ENCODE measurements around the gene XAGE1A. TPM values are rescaled to one million over a fixed set of nuclear protein-coding genes. Genes with fewer than 3 reads are reported as not detected.
"Not testable (repeated sequence)": the region's sequence is repeated elsewhere in the genome, so short reads cannot be mapped to it uniquely, and the experiment has no call there.

XAGE1A gene
- not detected for total RNA-seq

GRCh38 chrX:52495545-52496418 lies at the start of gene XAGE1A:
Gene XAGE1A (plus strand): TSS chrX:52495808. CDS start chrX:52497362, 1,554 bp downstream.
- H3K27me3 ChIP-seq (replicated peaks; ENCODE audit: insufficient read depth); H3K4me3 ChIP-seq; H3K9me3 ChIP-seq; H3K4me1 ChIP-seq (ENCODE audit: control insufficient read depth in 1 of 2, low read depth in 2 of 2); ATAC-seq (ENCODE audit: insufficient number of reproducible peaks, low FRiP score, low read depth); DNase-seq (ENCODE audit: low spot score); H3K27ac ChIP-seq; H3K36me3 ChIP-seq: not testable (repeated sequence)

- H3K9me3 ChIP-seq; DNase-seq (ENCODE audit: low spot score); H3K4me3 ChIP-seq; H3K4me1 ChIP-seq (ENCODE audit: control insufficient read depth in 1 of 2, low read depth in 2 of 2); H3K27me3 ChIP-seq (replicated peaks; ENCODE audit: insufficient read depth); H3K36me3 ChIP-seq; H3K27ac ChIP-seq; ATAC-seq (ENCODE audit: insufficient number of reproducible peaks, low FRiP score, low read depth): not testable (repeated sequence)
Observed at GRCh38 chrX:52452031-52452430, 43.6 kb upstream of the XAGE1A start.

DNA sequence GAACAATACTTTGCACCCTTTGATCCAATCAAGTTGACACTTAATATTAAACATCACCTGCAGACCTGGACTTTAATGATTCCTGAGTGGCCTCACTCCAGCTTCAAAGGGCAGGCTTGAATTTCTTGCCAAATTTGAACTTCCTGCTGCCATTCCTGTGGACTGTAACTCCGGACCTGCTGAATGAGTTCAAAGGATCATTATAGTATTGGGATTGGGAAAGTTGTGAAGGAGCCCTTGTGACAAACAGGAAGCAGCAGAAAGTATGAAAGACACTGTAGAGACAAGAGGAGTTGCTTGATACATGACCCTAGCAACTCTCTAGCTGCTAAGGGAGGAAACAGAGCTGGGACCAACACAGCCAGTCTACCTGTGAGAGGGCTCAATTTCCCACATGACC lies 24.3 kb upstream of the XAGE1A start:
- H3K27ac ChIP-seq; ATAC-seq (ENCODE audit: insufficient number of reproducible peaks, low FRiP score, low read depth); DNase-seq (ENCODE audit: low spot score); H3K4me1 ChIP-seq (ENCODE audit: control insufficient read depth in 1 of 2, low read depth in 2 of 2); H3K36me3 ChIP-seq; H3K27me3 ChIP-seq (replicated peaks; ENCODE audit: insufficient read depth); H3K4me3 ChIP-seq; H3K9me3 ChIP-seq: not testable (repeated sequence)

GRCh38 chrX:52496419-52496772 lies 788 bp downstream of the XAGE1A start:
- not testable (repeated sequence) for H3K4me1 ChIP-seq (ENCODE audit: control insufficient read depth in 1 of 2, low read depth in 2 of 2); H3K9me3 ChIP-seq; H3K36me3 ChIP-seq; H3K4me3 ChIP-seq; H3K27ac ChIP-seq; ATAC-seq (ENCODE audit: insufficient number of reproducible peaks, low FRiP score, low read depth); H3K27me3 ChIP-seq (replicated peaks; ENCODE audit: insufficient read depth); DNase-seq (ENCODE audit: low spot score)

DNA sequence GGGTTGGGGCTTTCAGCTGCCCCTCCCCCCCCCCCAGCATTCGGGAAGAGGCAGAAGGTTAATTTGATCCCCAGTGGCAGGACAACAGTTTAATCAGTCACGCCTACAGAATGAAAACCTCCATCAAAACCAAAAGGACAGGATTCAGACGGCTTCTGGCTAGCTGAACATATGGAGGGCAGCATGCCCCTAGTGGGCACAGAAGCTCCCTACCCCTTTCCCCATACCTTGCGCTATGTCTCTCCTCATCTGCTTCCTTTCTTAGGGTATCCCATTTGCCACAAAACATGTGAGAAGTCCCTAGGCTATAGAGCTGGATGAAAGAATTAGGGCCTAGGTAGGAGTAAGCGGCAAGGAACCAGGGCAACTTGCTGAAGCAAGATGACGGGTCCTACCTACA lies 5.8 kb downstream of the XAGE1A start:
- H3K9me3 ChIP-seq; H3K4me3 ChIP-seq; ATAC-seq (ENCODE audit: insufficient number of reproducible peaks, low FRiP score, low read depth); DNase-seq (ENCODE audit: low spot score); H3K27me3 ChIP-seq (replicated peaks; ENCODE audit: insufficient read depth); H3K4me1 ChIP-seq (ENCODE audit: control insufficient read depth in 1 of 2, low read depth in 2 of 2); H3K36me3 ChIP-seq; H3K27ac ChIP-seq: not testable (repeated sequence)

DNA sequence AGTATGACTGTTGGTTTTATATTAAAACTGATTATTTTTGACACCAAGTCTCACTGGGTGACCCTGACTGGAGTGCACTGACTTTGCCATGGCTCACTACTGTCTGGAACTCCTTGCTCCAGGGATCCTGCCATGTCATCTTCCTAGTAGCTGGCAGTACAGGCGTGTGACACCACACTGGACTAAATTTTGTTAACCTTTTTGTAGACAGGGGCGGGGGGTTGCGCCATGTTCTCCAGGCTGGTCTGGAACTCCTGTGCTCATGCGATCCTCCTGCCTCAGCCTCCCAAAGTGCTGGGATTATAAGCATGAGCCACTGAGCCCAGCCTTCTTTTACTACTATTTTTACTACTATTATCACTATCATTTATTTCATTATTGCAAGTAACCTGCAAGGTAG lies 8.9 kb downstream of the XAGE1A start:
- H3K4me3 ChIP-seq: no peak overlapping the region
- no peaks in the 10 kb centered on the region for H3K4me1 ChIP-seq (ENCODE audit: control insufficient read depth in 1 of 2, low read depth in 2 of 2)
- ATAC-seq (ENCODE audit: insufficient number of reproducible peaks, low FRiP score, low read depth) (no peak), DNase-seq (ENCODE audit: low spot score) (no peak)
- no peaks in the 10 kb centered on the region for H3K36me3 ChIP-seq
- no peak overlapping the region for H3K27ac ChIP-seq
- no peaks in the 10 kb centered on the region for H3K27me3 ChIP-seq (replicated peaks; ENCODE audit: insufficient read depth)
- no peaks in the 10 kb centered on the region for H3K9me3 ChIP-seq
- TF ChIP-seq, protein P1, sequence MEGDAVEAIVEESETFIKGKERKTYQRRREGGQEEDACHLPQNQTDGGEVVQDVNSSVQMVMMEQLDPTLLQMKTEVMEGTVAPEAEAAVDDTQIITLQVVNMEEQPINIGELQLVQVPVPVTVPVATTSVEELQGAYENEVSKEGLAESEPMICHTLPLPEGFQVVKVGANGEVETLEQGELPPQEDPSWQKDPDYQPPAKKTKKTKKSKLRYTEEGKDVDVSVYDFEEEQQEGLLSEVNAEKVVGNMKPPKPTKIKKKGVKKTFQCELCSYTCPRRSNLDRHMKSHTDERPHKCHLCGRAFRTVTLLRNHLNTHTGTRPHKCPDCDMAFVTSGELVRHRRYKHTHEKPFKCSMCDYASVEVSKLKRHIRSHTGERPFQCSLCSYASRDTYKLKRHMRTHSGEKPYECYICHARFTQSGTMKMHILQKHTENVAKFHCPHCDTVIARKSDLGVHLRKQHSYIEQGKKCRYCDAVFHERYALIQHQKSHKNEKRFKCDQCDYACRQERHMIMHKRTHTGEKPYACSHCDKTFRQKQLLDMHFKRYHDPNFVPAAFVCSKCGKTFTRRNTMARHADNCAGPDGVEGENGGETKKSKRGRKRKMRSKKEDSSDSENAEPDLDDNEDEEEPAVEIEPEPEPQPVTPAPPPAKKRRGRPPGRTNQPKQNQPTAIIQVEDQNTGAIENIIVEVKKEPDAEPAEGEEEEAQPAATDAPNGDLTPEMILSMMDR (IDR thresholded peaks at IDR 0.05): no peak

DNA sequence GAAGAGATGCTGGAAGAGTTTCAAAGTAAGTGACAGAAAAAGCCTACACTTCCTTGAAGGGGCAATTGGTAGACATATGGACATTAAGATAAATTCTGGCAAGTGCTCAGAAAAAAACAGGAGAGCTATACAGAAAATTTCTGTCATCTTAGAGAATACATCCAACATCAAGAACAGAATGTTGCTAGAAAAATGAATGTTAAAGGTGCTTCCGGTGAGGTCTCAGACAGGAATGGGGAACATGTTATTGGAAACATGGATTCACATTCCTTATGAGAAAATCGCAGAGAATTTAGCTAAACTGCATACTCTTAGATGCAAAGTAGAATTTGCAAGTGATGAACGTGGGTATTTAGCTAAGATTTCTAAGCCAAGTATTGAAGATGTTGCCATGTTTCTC lies 11.7 kb downstream of the XAGE1A start:
- DNase-seq (ENCODE audit: low spot score) (no peak), ATAC-seq (ENCODE audit: insufficient number of reproducible peaks, low FRiP score, low read depth) (no peak)
- no peak overlapping the region for H3K4me3 ChIP-seq
- no peaks in the 10 kb centered on the region for H3K36me3 ChIP-seq
- H3K9me3 ChIP-seq: no peaks in the 10 kb centered on the region
- H3K27ac ChIP-seq: no peak overlapping the region
- H3K4me1 ChIP-seq (ENCODE audit: control insufficient read depth in 1 of 2, low read depth in 2 of 2): no peaks in the 10 kb centered on the region
- H3K27me3 ChIP-seq (replicated peaks; ENCODE audit: insufficient read depth): no peaks in the 10 kb centered on the region
- TF ChIP-seq, protein P1 (IDR thresholded peaks at IDR 0.05): no peak

Measured in thoracic aorta (tissue), 2 donors.